Epithelial cell of esophagus (primary cell): ENCODE results near the gene KLKB1.

Experiments used
- DNase-seq: peaks from one replicate; pipeline ENCODE4 v3.0.0; 2010; ENCODE audit warnings: low read depth
- H3K4me3 ChIP-seq: 2 replicates; pipeline ENCODE4 v1.5.1; 2011; ENCODE audit warnings: mild to moderate bottlenecking, low read length, control low read depth
- CTCF ChIP-seq: IDR thresholded peaks from 2 replicates; pipeline ENCODE4 v1.5.1; 2011; ENCODE audit warnings: low read depth, mild to moderate bottlenecking, low read length, control low read depth, inconsistent platforms; ENCODE audit not compliant: insufficient read depth; ENCODE audit errors: missing control alignments

Gene KLKB1

GRCh38 chr4:186193851-186194250 is 33.5 kb upstream of the KLKB1 start:
- no peak overlapping the region for H3K4me3 ChIP-seq
- no peak for TF ChIP-seq CTCF
- DNase-seq = no peak

- no peak overlapping the region for H3K4me3 ChIP-seq
- no peak for TF ChIP-seq CTCF
- DNase-seq = no peak
Observed at GRCh38 chr4:186196063-186196462, 31.2 kb upstream of the KLKB1 start.

GRCh38 chr4:186200516-186200915 is 26.8 kb upstream of the KLKB1 start:
- H3K4me3 ChIP-seq = no peak overlapping the region
- DNase-seq = no peak
- TF ChIP-seq CTCF = no peak

- no peak overlapping the region for H3K4me3 ChIP-seq
- DNase-seq = no peak
- TF ChIP-seq CTCF = no peak
Observed at GRCh38 chr4:186201010-186201409, 26.3 kb upstream of the KLKB1 start.

- peak; percentile 65 for DNase-seq
- H3K4me3 ChIP-seq = no peak overlapping the region
- TF ChIP-seq CTCF = peak; percentile 85
Observed at GRCh38 chr4:186201535-186202230, 25.6 kb upstream of the KLKB1 start.

- no peak for TF ChIP-seq CTCF
- H3K4me3 ChIP-seq = no peak overlapping the region
- DNase-seq = no peak
Observed at GRCh38 chr4:186202490-186203140, 24.7 kb upstream of the KLKB1 start.

GRCh38 chr4:186203406-186203805 is 23.9 kb upstream of the KLKB1 start:
- no peak for TF ChIP-seq CTCF
- H3K4me3 ChIP-seq = no peak overlapping the region
- DNase-seq = peak; percentile 1
